ENCODE measurements around the gene SEPTIN8. TPM values are rescaled to one million over a fixed set of nuclear protein-coding genes. Genes with fewer than 3 reads are reported as not detected.

Gene SEPTIN8
- total RNA-seq, 1 donor from 2014 or later = 26.9 TPM

GRCh38 chr5:132787076-132787475 is 10.0 kb upstream of the SEPTIN8 start:
- DNase-seq = no peak

GRCh38 chr5:132785864-132786263 is 8.8 kb upstream of the SEPTIN8 start:
- TF ChIP-seq CTCF (IDR thresholded peaks at IDR 0.05; ENCODE audit: partially characterized antibody, unreplicated experiment) = no peak

More at GRCh38 chr5:132787076-132787475, 10.0 kb upstream of the SEPTIN8 start:
- Mint-ChIP-seq H3K4me1 (ENCODE audit: low read depth, unreplicated experiment) (peaks cover 10% of the 10 kb centered on the region), H3K9me3 (ENCODE audit: unreplicated experiment) (peaks cover 2% of the 10 kb centered on the region), H3K36me3 (ENCODE audit: unreplicated experiment) (peaks cover 5% of the 10 kb centered on the region), H3K4me3 (ENCODE audit: unreplicated experiment) (no peak overlapping the region), H3K27me3 (ENCODE audit: unreplicated experiment) (peaks cover 3% of the 10 kb centered on the region), H3K27ac (ENCODE audit: unreplicated experiment) (no peak overlapping the region)
- no peak for TF ChIP-seq CTCF (IDR thresholded peaks at IDR 0.05; ENCODE audit: partially characterized antibody, unreplicated experiment)

GRCh38 chr5:132785365-132785764 is 8.3 kb upstream of the SEPTIN8 start:
- H3K4me1 Mint-ChIP-seq (ENCODE audit: low read depth, unreplicated experiment) = peaks cover 8% of the 10 kb centered on the region
- TF ChIP-seq CTCF (IDR thresholded peaks at IDR 0.05; ENCODE audit: partially characterized antibody, unreplicated experiment) = no peak
- DNase-seq = no peak
- peaks cover under 1% of the 10 kb centered on the region for H3K9me3 Mint-ChIP-seq (ENCODE audit: unreplicated experiment)
- no peak overlapping the region for H3K4me3 Mint-ChIP-seq (ENCODE audit: unreplicated experiment)
- H3K36me3 Mint-ChIP-seq (ENCODE audit: unreplicated experiment) = peaks cover 5% of the 10 kb centered on the region
- peaks cover 3% of the 10 kb centered on the region for H3K27me3 Mint-ChIP-seq (ENCODE audit: unreplicated experiment)
- no peak overlapping the region for H3K27ac Mint-ChIP-seq (ENCODE audit: unreplicated experiment)

More at GRCh38 chr5:132785864-132786263, 8.8 kb upstream of the SEPTIN8 start:
- H3K4me1 Mint-ChIP-seq (ENCODE audit: low read depth, unreplicated experiment) = peaks cover 10% of the 10 kb centered on the region
- H3K27me3 Mint-ChIP-seq (ENCODE audit: unreplicated experiment) = peaks cover 3% of the 10 kb centered on the region
- H3K36me3 Mint-ChIP-seq (ENCODE audit: unreplicated experiment) = peaks cover 5% of the 10 kb centered on the region
- no peak overlapping the region for H3K4me3 Mint-ChIP-seq (ENCODE audit: unreplicated experiment)
- no peak for DNase-seq
- peaks cover 2% of the 10 kb centered on the region for H3K9me3 Mint-ChIP-seq (ENCODE audit: unreplicated experiment)
- no peak overlapping the region for H3K27ac Mint-ChIP-seq (ENCODE audit: unreplicated experiment)

GRCh38 chr5:132782101-132782500 is 5.1 kb upstream of the SEPTIN8 start:
- Mint-ChIP-seq H3K36me3 (ENCODE audit: unreplicated experiment) (peaks cover 5% of the 10 kb centered on the region), H3K4me3 (ENCODE audit: unreplicated experiment) (no peak overlapping the region), H3K4me1 (ENCODE audit: low read depth, unreplicated experiment) (peaks cover 7% of the 10 kb centered on the region), H3K27ac (ENCODE audit: unreplicated experiment) (no peak overlapping the region), H3K27me3 (ENCODE audit: unreplicated experiment) (peaks cover 4% of the 10 kb centered on the region), H3K9me3 (ENCODE audit: unreplicated experiment) (no peaks in the 10 kb centered on the region)
- no peak for TF ChIP-seq CTCF (IDR thresholded peaks at IDR 0.05; ENCODE audit: partially characterized antibody, unreplicated experiment)
- DNase-seq = no peak

GRCh38 chr5:132781029-132781428 is 4.0 kb upstream of the SEPTIN8 start:
- DNase-seq = no peak
- Mint-ChIP-seq H3K4me1 (ENCODE audit: low read depth, unreplicated experiment) (peaks cover 7% of the 10 kb centered on the region), H3K9me3 (ENCODE audit: unreplicated experiment) (no peaks in the 10 kb centered on the region), H3K27me3 (ENCODE audit: unreplicated experiment) (peaks cover 3% of the 10 kb centered on the region), H3K27ac (ENCODE audit: unreplicated experiment) (no peak overlapping the region), H3K36me3 (ENCODE audit: unreplicated experiment) (peaks cover 2% of the 10 kb centered on the region), H3K4me3 (ENCODE audit: unreplicated experiment) (no peak overlapping the region)
- no peak for TF ChIP-seq CTCF (IDR thresholded peaks at IDR 0.05; ENCODE audit: partially characterized antibody, unreplicated experiment)

Data from glutamatergic neuron (in vitro differentiated cells).